ENCODE data around the gene RHOA.

RHOA gene

GRCh38 chr3:49411535-49411967, 225 bp downstream of the RHOA start:
- Histone ChIP-seq H3K36me3 (ENCODE audit: control insufficient read depth in 2 of 2, insufficient read depth in 1 of 2, low read length in 2 of 2) (peaks cover 0 to 16% of the 10 kb centered on the region in 2 experiments; a peak in 1 of 3 replicates), H3K4me1 (ENCODE audit: control insufficient read depth, insufficient read depth, low read length) (peaks cover 11% of the 10 kb centered on the region), H3K27ac (ENCODE audit: extremely low read depth, low read depth, low read length) (peak overlapping the region; percentile 96), H3K4me3 (ENCODE audit: low read depth, low read length) (peak overlapping the region; percentile 98), H3K9me3 (ENCODE audit: control insufficient read depth, insufficient read depth, low read depth, low read length) (no peaks in the 10 kb centered on the region)
- ChIA-PET POLR2A (interaction anchor here (0.6 to 1.9 kb wide), 28 partner anchors 9 to 563 kb away, joined by 3 to 33 read pairs (median 4); partner anchors contain the start of genes AMT, DAG1, KLHDC8B and NDUFAF3), CTCF (no interaction called here)
- TF ChIP-seq ZBTB8A (tag by site-specific recombination; IDR thresholded peaks at IDR 0.05) = peak; percentile 23; the same call in 1 of the 2 replicates
- TF ChIP-seq ZNF433 (tag by site-specific recombination; IDR thresholded peaks at IDR 0.05; ENCODE audit: low read depth) = no peak
- TF ChIP-seq ZBTB20 (tag by site-specific recombination; IDR thresholded peaks at IDR 0.05) = peak; percentile 43; the same call in 1 of the 2 replicates
- TF ChIP-seq, protein P1, sequence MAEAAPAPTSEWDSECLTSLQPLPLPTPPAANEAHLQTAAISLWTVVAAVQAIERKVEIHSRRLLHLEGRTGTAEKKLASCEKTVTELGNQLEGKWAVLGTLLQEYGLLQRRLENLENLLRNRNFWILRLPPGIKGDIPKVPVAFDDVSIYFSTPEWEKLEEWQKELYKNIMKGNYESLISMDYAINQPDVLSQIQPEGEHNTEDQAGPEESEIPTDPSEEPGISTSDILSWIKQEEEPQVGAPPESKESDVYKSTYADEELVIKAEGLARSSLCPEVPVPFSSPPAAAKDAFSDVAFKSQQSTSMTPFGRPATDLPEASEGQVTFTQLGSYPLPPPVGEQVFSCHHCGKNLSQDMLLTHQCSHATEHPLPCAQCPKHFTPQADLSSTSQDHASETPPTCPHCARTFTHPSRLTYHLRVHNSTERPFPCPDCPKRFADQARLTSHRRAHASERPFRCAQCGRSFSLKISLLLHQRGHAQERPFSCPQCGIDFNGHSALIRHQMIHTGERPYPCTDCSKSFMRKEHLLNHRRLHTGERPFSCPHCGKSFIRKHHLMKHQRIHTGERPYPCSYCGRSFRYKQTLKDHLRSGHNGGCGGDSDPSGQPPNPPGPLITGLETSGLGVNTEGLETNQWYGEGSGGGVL (tag by site-specific recombination; IDR thresholded peaks at IDR 0.05) = 0 out of 2 replicates have a peak, but pooled peaks have one; percentile 19
- TF ChIP-seq GLIS1 (tag by site-specific recombination; IDR thresholded peaks at IDR 0.05) = no peak
- no peak for TF ChIP-seq ZNF157 (tag by site-specific recombination; IDR thresholded peaks at IDR 0.05)
- TF ChIP-seq, protein P2, sequence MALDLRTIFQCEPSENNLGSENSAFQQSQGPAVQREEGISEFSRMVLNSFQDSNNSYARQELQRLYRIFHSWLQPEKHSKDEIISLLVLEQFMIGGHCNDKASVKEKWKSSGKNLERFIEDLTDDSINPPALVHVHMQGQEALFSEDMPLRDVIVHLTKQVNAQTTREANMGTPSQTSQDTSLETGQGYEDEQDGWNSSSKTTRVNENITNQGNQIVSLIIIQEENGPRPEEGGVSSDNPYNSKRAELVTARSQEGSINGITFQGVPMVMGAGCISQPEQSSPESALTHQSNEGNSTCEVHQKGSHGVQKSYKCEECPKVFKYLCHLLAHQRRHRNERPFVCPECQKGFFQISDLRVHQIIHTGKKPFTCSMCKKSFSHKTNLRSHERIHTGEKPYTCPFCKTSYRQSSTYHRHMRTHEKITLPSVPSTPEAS (tag by site-specific recombination; IDR thresholded peaks at IDR 0.05) = no peak

DNA sequence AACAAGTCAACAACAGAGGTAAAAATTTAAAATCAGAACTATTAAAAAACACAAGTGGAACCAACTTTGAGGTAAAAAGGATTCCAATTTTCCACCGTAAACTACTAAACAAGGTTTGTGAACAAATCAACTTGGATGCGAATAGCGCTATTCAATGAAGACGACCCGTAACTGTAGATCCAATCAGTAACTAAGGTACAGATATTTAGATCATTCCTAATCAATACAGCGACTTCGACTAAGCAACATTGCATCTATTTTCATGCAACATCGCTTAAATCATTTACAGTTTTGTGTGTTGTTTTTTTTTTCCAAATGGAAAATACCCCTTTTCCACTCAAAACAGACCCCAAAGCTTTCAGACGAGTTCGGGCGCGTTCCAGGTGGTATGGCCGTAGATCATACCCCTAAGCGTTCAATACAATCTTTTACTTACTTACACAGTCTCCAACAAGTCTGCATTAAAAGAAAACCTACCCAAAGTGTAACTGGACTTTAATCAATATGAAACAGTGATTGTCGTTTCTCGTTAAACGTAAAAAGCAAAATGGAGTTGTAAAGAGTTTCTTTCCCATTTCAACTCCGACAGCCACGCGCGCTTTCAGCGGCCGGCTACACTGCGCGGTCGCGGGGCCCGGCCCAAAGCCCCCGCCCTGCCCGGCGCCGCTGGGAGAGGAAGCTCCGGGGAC, 786 bp downstream of the RHOA start:
- H3K4me1 ChIP-seq (ENCODE audit: control insufficient read depth, insufficient read depth, low read length) = peaks cover 17% of the 10 kb centered on the region
- peak overlapping the region; percentile 96 for H3K27ac ChIP-seq (ENCODE audit: extremely low read depth, low read depth, low read length)
- CTCF ChIA-PET = no interaction called here
- POLR2A ChIA-PET = interaction anchor here (0.9 to 1.9 kb wide), 10 partner anchors 13 to 404 kb away, joined by 3 to 33 read pairs (median 5); partner anchors contain the start of genes NICN1, QRICH1, USP4 and WDR6
- peaks cover 0 to 12% of the 10 kb centered on the region in 2 experiments; a peak in 1 of 3 replicates for H3K36me3 ChIP-seq (ENCODE audit: control insufficient read depth in 2 of 2, insufficient read depth in 1 of 2, low read length in 2 of 2)
- no peaks in the 10 kb centered on the region for H3K9me3 ChIP-seq (ENCODE audit: control insufficient read depth, insufficient read depth, low read depth, low read length)
- peak overlapping the region; percentile 98 for H3K4me3 ChIP-seq (ENCODE audit: low read depth, low read length)
- TF ChIP-seq ZNF707 (tag by site-specific recombination; IDR thresholded peaks at IDR 0.05) (no peak), SP3 (tag by site-specific recombination; IDR thresholded peaks at IDR 0.05) (no peak), YY2 (tag by site-specific recombination; IDR thresholded peaks at IDR 0.05) (no peak), ZNF549 (tag by site-specific recombination; IDR thresholded peaks at IDR 0.05) (no peak), ZNF266 (tag by site-specific recombination; IDR thresholded peaks at IDR 0.05; ENCODE audit: low read depth) (no peak), ZBTB20 (tag by site-specific recombination; IDR thresholded peaks at IDR 0.05) (0 out of 2 replicates have a peak, but pooled peaks have one; percentile 4), ZNF521 (tag by site-specific recombination; IDR thresholded peaks at IDR 0.05) (no peak), ZBTB7A (tag by site-specific recombination; IDR thresholded peaks at IDR 0.05; ENCODE audit: low read depth) (no peak), HOXD13 (CRISPR knock-in tag; IDR thresholded peaks at IDR 0.05; ENCODE audit: borderline replicate concordance) (no peak), ZNF664 (tag by site-specific recombination; IDR thresholded peaks at IDR 0.05) (no peak), ZNF26 (tag by site-specific recombination; IDR thresholded peaks at IDR 0.05) (no peak), ZNF473 (tag by site-specific recombination; IDR thresholded peaks at IDR 0.05) (no peak), ZIC2 (tag by site-specific recombination; IDR thresholded peaks at IDR 0.05) (no peak), TRIM28 (IDR thresholded peaks at IDR 0.05; ENCODE audit: borderline replicate concordance, low read length) (no peak), GLI4 (tag by site-specific recombination; IDR thresholded peaks at IDR 0.05) (no peak), ZNF335 (tag by site-specific recombination; conservative IDR thresholded peaks at IDR 0.05) (0 out of 2 replicates have a peak, but pooled peaks have one; percentile 46), ZNF596 (tag by site-specific recombination; IDR thresholded peaks at IDR 0.05) (no peak), SCRT1 (tag by site-specific recombination; IDR thresholded peaks at IDR 0.05; ENCODE audit: borderline replicate concordance) (no peak), ZBTB8A (tag by site-specific recombination; IDR thresholded peaks at IDR 0.05) (0 out of 2 replicates have a peak, but pooled peaks have one; percentile 32)
- TF ChIP-seq, protein P3, sequence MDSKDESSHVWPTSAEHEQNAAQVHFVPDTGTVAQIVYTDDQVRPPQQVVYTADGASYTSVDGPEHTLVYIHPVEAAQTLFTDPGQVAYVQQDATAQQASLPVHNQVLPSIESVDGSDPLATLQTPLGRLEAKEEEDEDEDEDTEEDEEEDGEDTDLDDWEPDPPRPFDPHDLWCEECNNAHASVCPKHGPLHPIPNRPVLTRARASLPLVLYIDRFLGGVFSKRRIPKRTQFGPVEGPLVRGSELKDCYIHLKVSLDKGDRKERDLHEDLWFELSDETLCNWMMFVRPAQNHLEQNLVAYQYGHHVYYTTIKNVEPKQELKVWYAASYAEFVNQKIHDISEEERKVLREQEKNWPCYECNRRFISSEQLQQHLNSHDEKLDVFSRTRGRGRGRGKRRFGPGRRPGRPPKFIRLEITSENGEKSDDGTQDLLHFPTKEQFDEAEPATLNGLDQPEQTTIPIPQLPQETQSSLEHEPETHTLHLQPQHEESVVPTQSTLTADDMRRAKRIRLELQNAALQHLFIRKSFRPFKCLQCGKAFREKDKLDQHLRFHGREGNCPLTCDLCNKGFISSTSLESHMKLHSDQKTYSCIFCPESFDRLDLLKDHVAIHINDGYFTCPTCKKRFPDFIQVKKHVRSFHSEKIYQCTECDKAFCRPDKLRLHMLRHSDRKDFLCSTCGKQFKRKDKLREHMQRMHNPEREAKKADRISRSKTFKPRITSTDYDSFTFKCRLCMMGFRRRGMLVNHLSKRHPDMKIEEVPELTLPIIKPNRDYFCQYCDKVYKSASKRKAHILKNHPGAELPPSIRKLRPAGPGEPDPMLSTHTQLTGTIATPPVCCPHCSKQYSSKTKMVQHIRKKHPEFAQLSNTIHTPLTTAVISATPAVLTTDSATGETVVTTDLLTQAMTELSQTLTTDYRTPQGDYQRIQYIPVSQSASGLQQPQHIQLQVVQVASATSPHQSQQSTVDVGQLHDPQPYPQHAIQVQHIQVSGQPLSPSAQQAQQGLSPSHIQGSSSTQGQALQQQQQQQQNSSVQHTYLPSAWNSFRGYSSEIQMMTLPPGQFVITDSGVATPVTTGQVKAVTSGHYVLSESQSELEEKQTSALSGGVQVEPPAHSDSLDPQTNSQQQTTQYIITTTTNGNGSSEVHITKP (tag by site-specific recombination; IDR thresholded peaks at IDR 0.05) = peak; percentile 40; the same call in 1 of the 2 replicates

All from HEK293 (cell line).